CD4-positive, alpha-beta T cell treated with Interleukin-1 beta for 1 hour (primary cell): ENCODE data around the gene RAI1.
A peak's percentile ranks its signal among the peaks of the same experiment; 100 is the strongest.

Experiments used
- DNase-seq, 2 donors: peaks; one replicate each; pipeline ENCODE4 v3.0.0-alpha.2; 2020 to 2022

RAI1 gene

GRCh38 chr17:17819111-17819510 lies 137.9 kb downstream of the RAI1 start:
- DNase-seq, result no peak

GRCh38 chr17:17819561-17819995 lies 138.3 kb downstream of the RAI1 start:
- peak; percentile 52 to 77 for DNase-seq

GRCh38 chr17:17820046-17820445 lies 138.8 kb downstream of the RAI1 start:
- DNase-seq, result no peak

- DNase-seq, result no peak
These were observed 139.4 kb downstream of the RAI1 start for GRCh38 chr17:17820463-17821158.

GRCh38 chr17:17822189-17822588 lies 140.9 kb downstream of the RAI1 start:
- no peak for DNase-seq

GRCh38 chr17:17822616-17823015 lies 141.4 kb downstream of the RAI1 start:
- no peak for DNase-seq

- DNase-seq, result peak; percentile 89
These were observed 142.3 kb downstream of the RAI1 start for GRCh38 chr17:17823433-17824118.

- DNase-seq, result peak in 1 of 2 donors; percentile 17
These were observed 143.0 kb downstream of the RAI1 start for GRCh38 chr17:17824119-17824782.

- no peak for DNase-seq
These were observed 143.7 kb downstream of the RAI1 start for GRCh38 chr17:17824783-17825614.

GRCh38 chr17:17826342-17826713 lies 145.1 kb downstream of the RAI1 start:
- no peak for DNase-seq

GRCh38 chr17:17826942-17827785 lies 145.9 kb downstream of the RAI1 start:
- DNase-seq, result no peak

GRCh38 chr17:17827826-17828621 lies 146.8 kb downstream of the RAI1 start:
- DNase-seq, result no peak

GRCh38 chr17:17830269-17830567 lies 149.0 kb downstream of the RAI1 start:
- DNase-seq, result no peak

- no peak for DNase-seq
These were observed 149.5 kb downstream of the RAI1 start for GRCh38 chr17:17830740-17831207.

- no peak for DNase-seq
These were observed 150.2 kb downstream of the RAI1 start for GRCh38 chr17:17831208-17832031.

- no peak for DNase-seq
These were observed 150.7 kb downstream of the RAI1 start for GRCh38 chr17:17832032-17832363.

- no peak for DNase-seq
These were observed 152.6 kb downstream of the RAI1 start for GRCh38 chr17:17833658-17834357.

- no peak for DNase-seq
These were observed 153.7 kb downstream of the RAI1 start for GRCh38 chr17:17834974-17835373.

- no peak for DNase-seq
These were observed 154.4 kb downstream of the RAI1 start for GRCh38 chr17:17835415-17836249.
